ENCODE measurements around the gene C11orf98. TPM values are rescaled to one million over a fixed set of nuclear protein-coding genes. Genes with fewer than 3 reads are reported as not detected.
"Not testable (repeated sequence)": the region's sequence is repeated elsewhere in the genome, so short reads cannot be mapped to it uniquely, and the experiment has no call there.

C11orf98 gene
- polyA plus RNA-seq, 1 donor from 2014 or later, result 96.3 TPM

DNA sequence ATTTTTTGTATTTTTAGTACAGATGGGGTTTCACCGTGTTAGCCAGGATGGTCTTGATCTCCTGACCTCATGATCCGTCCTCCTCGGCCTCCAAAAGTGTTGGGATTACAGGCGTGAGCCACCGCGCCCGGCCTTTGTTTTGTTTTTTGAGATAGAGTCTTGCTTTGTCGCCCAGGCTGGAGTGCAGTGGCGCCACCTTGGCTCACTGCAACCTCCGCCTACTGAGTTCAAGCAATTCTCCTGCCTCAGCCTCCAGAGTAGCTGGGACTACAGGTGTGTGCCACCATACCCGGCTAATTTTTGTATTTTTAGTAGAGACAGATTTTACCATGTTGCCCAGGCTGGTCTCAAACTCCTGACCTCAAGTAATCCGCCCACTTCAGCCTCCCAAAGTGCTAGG lies 14.7 kb downstream of the C11orf98 start:
- H3K4me3 Mint-ChIP-seq, result peak overlapping the region in 1 of 4 donors; percentile 66
- not testable (repeated sequence) for H3K36me3 Mint-ChIP-seq, H3K27ac Mint-ChIP-seq, H3K9me3 Mint-ChIP-seq, H3K27me3 Mint-ChIP-seq
- H3K4me1 Mint-ChIP-seq, result peaks cover 15 to 18% (median 17%) of the 10 kb centered on the region in 3 donors

DNA sequence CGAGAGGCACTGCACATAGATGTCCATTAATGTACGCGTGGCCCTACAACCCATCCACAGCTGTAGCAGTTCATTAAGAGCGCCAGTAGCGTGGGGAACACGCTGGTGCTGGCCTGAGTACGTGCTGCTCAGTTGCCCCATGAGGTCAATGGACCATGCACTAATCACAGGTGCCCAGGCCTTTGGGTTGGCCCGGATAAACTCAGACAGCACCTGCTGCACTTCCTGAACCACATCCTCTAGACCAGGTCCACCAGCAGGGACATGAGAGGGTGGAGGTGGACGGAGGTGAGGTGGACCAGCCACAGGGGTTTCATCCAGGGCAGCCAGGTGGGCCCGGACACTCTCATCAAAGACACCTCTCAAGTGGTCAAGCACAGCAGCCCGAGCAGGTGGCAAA lies 15.5 kb downstream of the C11orf98 start:
- peak overlapping the region in 2 of 4 donors; percentile 68 to 72 for H3K4me3 Mint-ChIP-seq
- no peaks in the 10 kb centered on the region for H3K9me3 Mint-ChIP-seq
- H3K36me3 Mint-ChIP-seq, result no peaks in the 10 kb centered on the region
- H3K27me3 Mint-ChIP-seq, result no peaks in the 10 kb centered on the region
- peak overlapping the region in 1 of 3 donors; percentile 64 for H3K27ac Mint-ChIP-seq
- H3K4me1 Mint-ChIP-seq, result peaks cover 17 to 22% (median 18%) of the 10 kb centered on the region in 3 donors

DNA sequence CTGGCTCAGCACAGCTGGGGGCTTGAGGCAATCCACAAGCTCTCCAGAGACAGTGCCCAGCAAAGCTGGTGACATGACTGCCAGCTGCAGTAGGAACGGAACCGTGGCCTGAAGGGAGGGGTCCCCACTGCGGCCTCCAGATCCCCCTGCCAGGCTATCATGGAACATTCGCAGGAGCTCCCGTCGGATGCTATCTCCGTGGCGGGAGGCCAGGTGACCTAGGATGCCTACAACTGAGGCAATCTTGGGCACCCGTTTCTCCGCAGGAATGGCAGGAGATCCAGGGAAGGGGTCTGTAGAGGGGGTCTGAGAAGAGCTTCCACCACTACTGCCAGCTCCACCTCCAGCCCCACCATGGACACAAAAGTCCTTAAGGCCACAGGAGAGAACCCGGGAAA lies 16.0 kb downstream of the C11orf98 start:
- no peaks in the 10 kb centered on the region for H3K9me3 Mint-ChIP-seq
- H3K27me3 Mint-ChIP-seq, result no peaks in the 10 kb centered on the region
- peaks cover 17 to 21% (median 18%) of the 10 kb centered on the region in 3 donors for H3K4me1 Mint-ChIP-seq
- H3K4me3 Mint-ChIP-seq, result peak overlapping the region in 2 of 4 donors; percentile 68 to 72
- H3K36me3 Mint-ChIP-seq, result no peaks in the 10 kb centered on the region
- peak overlapping the region in 2 of 3 donors; percentile 39 to 64 for H3K27ac Mint-ChIP-seq

DNA sequence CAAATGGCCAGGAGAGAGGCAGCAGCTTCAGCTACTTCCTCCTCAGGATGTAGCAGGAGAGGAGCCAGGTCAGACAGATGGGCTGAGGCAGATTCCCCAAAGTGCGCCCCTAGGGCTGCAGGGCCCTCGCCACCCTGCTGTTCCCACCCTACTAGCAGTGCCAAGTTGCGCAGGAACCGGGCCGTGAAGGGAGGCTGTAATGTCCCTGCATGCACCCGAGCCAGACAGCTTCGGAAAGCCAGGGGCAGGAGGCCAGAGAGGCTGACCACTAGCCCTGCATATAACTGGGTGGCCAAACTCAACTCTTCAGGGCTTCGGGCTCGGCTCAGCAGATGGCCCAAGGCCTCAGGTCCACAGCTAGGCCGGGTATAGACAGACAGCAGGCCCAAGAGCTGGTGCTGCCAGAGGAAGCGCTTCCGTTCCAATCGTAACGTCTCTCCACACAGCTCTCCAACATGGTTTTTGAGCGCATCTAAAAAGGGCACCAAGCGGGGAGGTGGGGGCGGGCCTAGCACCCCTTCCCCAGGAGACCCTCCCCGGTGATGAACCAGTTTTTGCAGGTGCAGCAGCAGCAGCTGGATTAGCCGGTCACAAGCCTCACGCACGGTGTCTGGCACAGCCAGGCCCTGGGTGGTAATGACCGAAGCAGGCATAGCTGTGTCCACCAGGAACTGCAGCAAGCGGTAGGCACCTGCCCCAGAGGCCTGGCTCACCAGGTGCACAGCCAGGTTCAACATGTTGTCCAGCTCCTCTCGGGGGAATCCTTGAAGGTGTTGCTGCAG lies 16.6 kb downstream of the C11orf98 start:
- Mint-ChIP-seq H3K9me3 (no peaks in the 10 kb centered on the region), H3K27me3 (no peaks in the 10 kb centered on the region), H3K36me3 (no peaks in the 10 kb centered on the region), H3K27ac (peak overlapping the region in 1 of 3 donors; percentile 68), H3K4me3 (peak overlapping the region in 1 of 4 donors; percentile 72), H3K4me1 (peaks cover 15 to 21% (median 18%) of the 10 kb centered on the region in 3 donors)

DNA sequence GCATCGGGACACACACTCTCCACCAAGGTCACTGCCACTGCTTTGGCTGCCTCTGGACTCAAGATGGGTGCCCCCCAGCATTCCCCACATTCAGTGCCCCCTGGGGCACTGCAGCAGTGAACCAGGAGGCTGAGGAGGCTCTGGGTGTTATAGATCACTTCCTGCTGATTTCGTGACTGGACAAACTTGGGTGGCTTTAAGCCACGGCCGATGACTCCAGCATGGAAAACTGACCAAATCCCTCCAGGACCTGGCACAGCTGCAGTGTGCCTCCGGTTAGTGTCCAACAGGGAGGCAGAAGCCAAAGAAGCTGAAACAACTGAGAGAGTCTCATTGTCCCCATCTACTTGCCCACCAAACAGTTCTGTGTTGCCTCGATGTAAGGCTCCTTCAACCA lies 17.4 kb downstream of the C11orf98 start:
- H3K36me3 Mint-ChIP-seq, result no peaks in the 10 kb centered on the region
- H3K4me1 Mint-ChIP-seq, result peaks cover 10 to 20% (median 17%) of the 10 kb centered on the region in 3 donors
- H3K9me3 Mint-ChIP-seq, result no peaks in the 10 kb centered on the region
- H3K27ac Mint-ChIP-seq, result peak overlapping the region in 1 of 3 donors; percentile 68
- H3K4me3 Mint-ChIP-seq, result peak overlapping the region in 1 of 4 donors; percentile 33
- no peaks in the 10 kb centered on the region for H3K27me3 Mint-ChIP-seq

DNA sequence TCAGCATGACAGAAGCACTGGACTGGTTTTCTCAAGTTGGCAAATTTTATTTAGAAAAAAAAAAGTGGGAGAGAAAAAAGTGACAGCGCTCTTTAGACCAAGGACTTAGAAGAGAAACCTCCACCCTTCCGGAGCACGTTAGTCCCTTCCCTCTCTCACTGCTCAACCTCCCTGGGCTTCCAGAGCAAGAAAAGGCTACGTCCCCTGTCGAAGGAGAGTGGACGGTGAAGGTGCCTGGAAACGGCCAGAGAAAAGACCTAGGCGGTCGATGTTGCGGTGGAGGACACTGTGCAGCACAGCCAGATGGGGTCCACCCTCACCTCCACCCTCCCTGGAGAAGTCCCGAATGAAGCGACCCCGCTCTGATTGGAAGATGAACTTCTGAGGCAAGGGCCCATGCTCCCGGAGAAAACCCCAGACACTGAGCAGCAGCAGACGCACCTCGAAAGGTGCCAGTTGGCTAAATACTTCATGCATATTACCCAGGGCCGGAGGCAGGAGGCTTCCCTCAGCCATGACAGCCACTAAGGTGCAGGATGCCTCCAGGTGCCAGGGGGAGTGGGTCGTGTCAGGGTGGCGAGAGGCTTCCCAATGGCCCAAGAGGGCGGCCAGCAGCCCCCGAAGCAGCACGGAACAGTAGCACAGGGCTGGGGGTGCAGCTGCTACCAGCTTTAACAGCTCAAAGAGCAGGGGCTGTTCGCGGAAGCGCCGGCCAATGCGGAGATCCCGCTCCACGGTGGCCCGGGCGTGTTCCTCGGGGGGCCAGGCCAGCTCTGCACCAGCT lies 18.0 kb downstream of the C11orf98 start:
- H3K27ac Mint-ChIP-seq, result peak overlapping the region; percentile 75 to 97 (median 97)
- H3K27me3 Mint-ChIP-seq, result no peaks in the 10 kb centered on the region
- H3K4me3 Mint-ChIP-seq, result peak overlapping the region; percentile 88 to 97 (median 94)
- peaks cover 6 to 16% (median 13%) of the 10 kb centered on the region in 3 donors for H3K4me1 Mint-ChIP-seq
- no peaks in the 10 kb centered on the region for H3K36me3 Mint-ChIP-seq
- H3K9me3 Mint-ChIP-seq, result no peaks in the 10 kb centered on the region

DNA sequence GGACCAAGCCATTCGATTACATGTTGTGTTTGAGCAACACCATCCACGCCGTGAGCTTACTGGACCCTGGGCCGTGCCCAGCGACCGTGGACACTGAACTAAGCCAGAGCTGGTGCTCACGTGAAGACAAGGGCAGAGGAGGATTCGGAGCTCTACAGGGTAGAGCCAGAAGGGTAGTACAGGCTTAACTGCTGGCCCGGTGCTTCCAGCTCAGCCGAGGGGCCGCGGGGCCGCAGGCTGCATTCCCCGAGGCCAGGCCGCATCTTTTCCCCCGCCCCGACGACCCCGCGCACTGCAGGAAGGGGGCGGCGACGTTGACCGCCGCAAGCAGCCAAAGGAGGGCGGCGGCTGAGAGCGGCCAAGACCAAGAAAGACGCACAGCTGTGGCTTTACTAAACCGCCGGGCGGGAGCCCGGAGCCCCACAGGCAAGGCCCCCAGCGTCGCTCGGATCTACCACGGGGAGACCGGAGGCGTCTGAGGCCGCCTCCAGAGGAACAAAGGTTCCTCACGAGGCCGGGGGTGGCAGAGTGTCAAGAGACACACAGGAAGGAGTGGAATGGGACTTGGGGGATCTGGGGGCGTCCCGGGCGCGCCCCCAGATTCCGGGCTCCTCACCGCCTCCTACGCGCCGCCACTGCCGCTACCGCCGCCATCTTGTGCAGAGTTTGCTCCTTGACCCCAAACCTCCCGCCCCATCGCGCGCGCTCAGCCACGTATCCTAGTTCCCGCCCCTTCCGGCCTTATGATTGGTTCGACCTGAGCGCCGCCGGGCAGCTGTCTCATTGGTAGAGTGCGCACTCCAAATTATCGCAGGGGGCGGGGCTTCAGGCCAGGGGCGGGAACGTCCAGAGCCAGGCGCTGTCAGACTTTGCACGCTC lies 18.8 kb downstream of the C11orf98 start, which contains the start of gene GANAB:
GANAB (minus strand) TSS at position 668 of the 879 bp plus-strand sequence; CDS start at position 654, 14 bp downstream.
- H3K27me3 Mint-ChIP-seq, result no peaks in the 10 kb centered on the region
- H3K36me3 Mint-ChIP-seq, result no peaks in the 10 kb centered on the region
- peak within 1 kb of the TSS; percentile 88 to 97 (median 94) for H3K4me3 Mint-ChIP-seq
- H3K4me1 Mint-ChIP-seq, result peaks cover 6 to 16% (median 11%) of the 10 kb centered on the region in 3 donors
- no peaks in the 10 kb centered on the region for H3K9me3 Mint-ChIP-seq
- H3K27ac Mint-ChIP-seq, result peak within 1 kb of the TSS; percentile 89 to 97 (median 97)

DNA sequence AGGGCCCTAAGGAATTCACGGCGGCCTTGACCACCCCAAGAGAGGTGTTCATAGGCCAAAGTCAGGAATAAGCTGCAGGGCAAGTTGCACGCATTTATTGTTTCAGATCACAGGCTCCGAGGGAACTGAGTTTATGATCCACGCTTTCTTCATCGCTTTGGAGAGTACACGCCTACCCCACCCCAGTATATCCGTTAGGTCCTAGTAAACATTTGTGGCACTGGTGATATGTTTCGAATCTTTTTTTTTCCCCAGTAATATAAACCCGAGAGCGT lies 19.4 kb downstream of the C11orf98 start:
- Mint-ChIP-seq H3K4me3 (peak overlapping the region; percentile 88 to 97 (median 94)), H3K27me3 (no peaks in the 10 kb centered on the region), H3K4me1 (peaks cover 6 to 18% (median 13%) of the 10 kb centered on the region in 3 donors), H3K36me3 (no peaks in the 10 kb centered on the region), H3K9me3 (no peaks in the 10 kb centered on the region), H3K27ac (peak overlapping the region; percentile 89 to 97 (median 97))

DNA sequence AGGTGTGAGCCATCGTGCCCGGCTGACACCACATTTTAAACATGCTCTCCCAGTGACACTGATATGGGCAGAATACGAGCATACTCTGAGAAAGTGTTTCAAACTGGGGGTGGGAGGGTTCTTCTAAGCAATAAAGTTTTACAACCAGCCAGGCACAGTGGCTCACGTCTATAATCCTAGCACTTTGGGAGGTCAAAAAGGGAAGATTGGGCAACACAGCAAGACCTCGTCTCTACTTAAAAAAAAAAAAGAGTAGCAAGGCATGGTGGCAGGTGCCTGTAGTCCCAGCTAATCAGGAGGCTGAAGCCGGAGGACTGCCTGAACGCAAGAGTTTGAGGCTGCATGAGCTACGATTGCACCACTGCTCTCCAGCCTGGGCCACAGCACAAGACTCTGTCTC lies 20.8 kb downstream of the C11orf98 start:
- Mint-ChIP-seq H3K4me3 (peak overlapping the region in 3 of 4 donors; percentile 58 to 88 (median 58)), H3K4me1 (peaks cover 6 to 22% (median 15%) of the 10 kb centered on the region in 3 donors), H3K27ac (peak overlapping the region in 1 of 3 donors; percentile 78), H3K27me3 (no peaks in the 10 kb centered on the region), H3K36me3 (no peaks in the 10 kb centered on the region), H3K9me3 (no peaks in the 10 kb centered on the region)

DNA sequence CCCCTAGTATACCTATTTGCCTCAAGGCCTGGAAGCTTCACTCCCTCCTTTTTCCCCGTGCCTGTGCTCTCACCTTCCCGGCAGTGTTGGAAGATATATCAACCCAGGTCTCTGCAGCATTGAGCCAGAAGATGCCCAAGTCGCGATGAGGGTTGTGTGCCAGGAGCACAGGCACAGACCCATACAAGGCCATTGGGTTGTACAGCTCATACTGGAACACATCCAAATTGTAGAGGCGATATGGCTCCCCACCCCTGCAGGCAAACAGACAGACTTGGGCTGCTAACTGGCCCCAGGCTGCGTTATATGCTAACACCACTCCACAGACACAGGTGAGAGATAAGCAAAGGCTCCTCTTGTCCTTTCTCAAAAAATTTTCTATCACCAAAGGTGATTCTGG lies 32.5 kb downstream of the C11orf98 start:
- no peak overlapping the region for H3K4me3 Mint-ChIP-seq
- peak overlapping the region in 1 of 3 donors; percentile 73 for H3K27ac Mint-ChIP-seq
- no peaks in the 10 kb centered on the region for H3K27me3 Mint-ChIP-seq
- peaks cover 9% of the 10 kb centered on the region for H3K36me3 Mint-ChIP-seq
- peaks cover 5 to 6% (median 5%) of the 10 kb centered on the region in 3 donors for H3K4me1 Mint-ChIP-seq
- no peaks in the 10 kb centered on the region for H3K9me3 Mint-ChIP-seq

DNA sequence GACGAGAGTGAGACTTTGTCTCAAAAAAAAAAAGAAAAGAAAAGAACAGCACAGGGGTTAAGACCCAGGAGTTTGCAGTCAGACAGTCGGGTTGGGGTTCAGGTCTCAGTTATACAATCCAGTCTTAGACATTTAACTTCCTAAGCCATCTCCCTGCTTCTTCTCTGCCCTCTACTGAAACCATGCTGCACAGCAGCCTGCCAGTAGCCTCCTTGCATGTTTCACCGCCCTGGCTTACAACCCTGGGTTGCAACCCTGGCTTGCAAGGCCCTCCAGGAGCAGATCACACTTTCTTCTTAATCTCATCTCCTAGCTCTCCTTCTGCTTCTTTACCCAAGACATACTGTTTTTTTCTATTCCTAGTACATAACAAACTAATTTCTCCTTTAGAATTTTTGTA lies 37.3 kb downstream of the C11orf98 start:
- Mint-ChIP-seq H3K9me3 (no peaks in the 10 kb centered on the region), H3K27me3 (no peaks in the 10 kb centered on the region), H3K27ac (peak overlapping the region in 1 of 3 donors; percentile 7), H3K4me3 (no peak overlapping the region), H3K36me3 (peaks cover 10% of the 10 kb centered on the region), H3K4me1 (peaks cover 0 to 2% (median 0%) of the 10 kb centered on the region in 3 donors)

DNA sequence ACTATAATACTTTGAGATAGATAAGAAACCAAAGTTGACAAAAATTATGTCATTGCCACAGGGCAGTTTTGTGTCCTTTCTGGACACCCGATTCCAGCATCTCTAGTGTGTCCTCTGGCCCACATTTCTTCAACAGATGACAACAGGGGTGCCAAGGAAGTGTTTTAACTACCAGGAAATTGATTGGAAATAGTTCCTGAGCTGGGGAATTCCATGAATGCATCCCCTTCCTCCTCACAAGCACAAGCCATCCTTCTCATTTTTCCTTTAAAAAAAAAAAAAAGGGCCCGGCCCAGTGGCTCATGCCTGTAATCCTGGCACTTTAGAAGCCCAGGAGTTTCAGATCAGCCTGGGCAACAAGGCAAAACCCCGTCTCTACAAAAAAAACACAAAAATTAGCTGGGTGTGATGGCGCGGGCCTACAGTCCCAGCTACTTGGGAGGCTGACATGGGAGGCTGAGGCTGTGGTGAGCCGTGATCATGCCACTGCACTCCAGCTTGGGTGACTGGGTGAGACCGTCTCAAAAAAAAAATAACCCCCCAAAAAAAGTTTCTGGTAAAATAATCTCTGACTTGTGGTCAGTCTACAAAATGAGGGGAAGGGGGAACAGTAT lies 42.4 kb downstream of the C11orf98 start:
- Mint-ChIP-seq H3K36me3 (peaks cover 9% of the 10 kb centered on the region), H3K9me3 (no peaks in the 10 kb centered on the region), H3K27me3 (no peaks in the 10 kb centered on the region), H3K4me3 (peak overlapping the region; percentile 85 to 99 (median 91)), H3K27ac (peak overlapping the region; percentile 92 to 97 (median 96)), H3K4me1 (peaks cover 0 to 15% (median 9%) of the 10 kb centered on the region in 3 donors)

DNA sequence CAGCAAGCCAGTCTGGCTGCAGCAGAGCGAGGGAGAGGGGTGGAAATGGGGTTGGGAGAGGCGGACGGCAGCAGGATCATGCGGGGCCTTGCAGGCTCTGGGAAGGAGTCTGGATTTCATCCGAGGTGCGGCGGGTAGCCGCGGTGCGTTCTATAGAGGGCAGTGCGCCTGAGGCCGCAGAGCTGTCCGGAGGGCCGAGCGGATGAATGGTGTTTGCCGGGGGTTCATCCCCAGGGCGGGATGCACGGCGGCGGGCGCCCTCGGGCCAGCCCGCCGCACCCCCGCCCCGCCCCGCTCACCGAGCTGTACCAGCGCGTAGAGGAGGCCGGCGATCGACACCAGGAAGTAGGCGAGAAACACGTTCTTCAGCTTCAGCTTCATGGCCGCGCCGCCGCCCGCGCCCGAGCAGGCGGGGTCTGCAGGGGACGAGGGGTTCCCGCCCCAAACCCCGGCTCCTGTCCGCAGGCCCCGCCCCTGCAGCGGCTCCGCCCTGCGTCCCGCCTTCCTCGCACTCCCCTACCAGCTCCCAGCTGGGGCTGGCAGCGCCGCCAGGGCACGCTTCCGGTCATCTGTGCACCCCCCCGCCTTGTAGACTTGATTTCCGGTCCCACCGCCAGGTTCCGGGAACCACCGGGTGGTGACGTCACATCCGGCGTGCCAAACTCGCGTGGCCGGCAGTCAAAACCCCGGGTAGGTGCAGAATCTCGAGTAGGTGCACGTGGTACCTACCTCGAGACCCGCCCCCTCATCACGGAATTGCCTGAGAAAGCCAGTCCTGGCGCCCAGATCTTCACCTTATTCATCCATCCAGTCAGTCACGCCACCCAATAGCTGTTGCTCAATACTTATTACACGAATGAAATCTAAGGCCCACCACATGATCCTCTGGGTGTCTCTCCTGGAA lies 43.2 kb downstream of the C11orf98 start, which contains the start of gene B3GAT3:
B3GAT3 (minus strand) TSS at position 420 of the 904 bp plus-strand sequence; CDS start at position 381, 39 bp downstream.
- Mint-ChIP-seq H3K36me3 (peaks cover 9% of the 10 kb centered on the region), H3K4me3 (peak within 1 kb of the TSS; percentile 85 to 99 (median 93)), H3K27me3 (no peaks in the 10 kb centered on the region), H3K4me1 (peaks cover 0 to 15% (median 9%) of the 10 kb centered on the region in 3 donors), H3K27ac (peak within 1 kb of the TSS; percentile 92 to 97 (median 96)), H3K9me3 (no peaks in the 10 kb centered on the region)
